ENCODE measurements around the gene ZDHHC24. TPM values are rescaled to one million over a fixed set of nuclear protein-coding genes. Genes with fewer than 3 reads are reported as not detected.

Gene ZDHHC24
- total and polyA plus RNA-seq, 2 experiments from 2014 or later, result 5.6 to 13.1 TPM

DNA sequence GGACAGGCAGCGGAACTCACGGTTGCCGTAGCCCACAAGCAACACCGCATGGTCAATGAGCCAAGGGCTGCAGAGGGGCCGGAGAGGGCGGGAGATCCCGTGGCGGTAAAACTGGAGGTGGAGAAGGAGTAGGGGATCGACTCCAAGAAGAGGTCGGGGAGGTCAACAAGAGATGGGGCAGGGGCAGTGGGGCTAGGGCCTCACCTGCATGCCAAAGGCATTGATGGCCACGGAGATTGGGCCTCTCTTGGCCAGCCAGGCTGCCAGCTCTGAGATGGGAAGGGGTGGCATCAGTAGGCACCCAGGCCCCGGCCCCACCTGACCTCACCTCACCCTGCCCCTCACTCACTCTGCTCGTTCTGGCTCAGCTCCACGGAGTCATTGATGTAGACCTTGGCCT, 18.7 kb upstream of the ZDHHC24 start:
- Histone ChIP-seq H3F3A (replicated peaks; ENCODE audit: low read depth) (peaks cover 6% of the 10 kb centered on the region; the same call in 1 of the 2 replicates), H3K4me1 (ENCODE audit: insufficient read depth) (peaks cover 4% of the 10 kb centered on the region), H3K27me3 (ENCODE audit: insufficient read depth) (peaks cover 6% of the 10 kb centered on the region; the same call in 1 of the 2 replicates), H4K20me1 (replicated peaks; ENCODE audit: insufficient read depth) (no peaks in the 10 kb centered on the region), H3K4me2 (no peak overlapping the region), H3K79me2 (replicated peaks; ENCODE audit: insufficient read depth) (no peaks in the 10 kb centered on the region), H3K4me3 (no peak overlapping the region), H3K9me2 (ENCODE audit: insufficient read depth) (no peaks in the 10 kb centered on the region), H3K36me3 (ENCODE audit: insufficient read depth) (no peaks in the 10 kb centered on the region), H3K27ac (ENCODE audit: low read depth) (no peak overlapping the region), H2AFZ (no peak overlapping the region)
- Mint-ChIP-seq H3K9me3 (peaks cover 6% of the 10 kb centered on the region; the same call in 2 of the 3 replicates), H3K27me3 (ENCODE audit: insufficient read depth, low read depth, poor library complexity) (peaks cover 20% of the 10 kb centered on the region), H3K4me1 (peaks cover 5% of the 10 kb centered on the region; the same call in 1 of the 3 replicates), H3K4me3 (no peak overlapping the region), H3K36me3 (ENCODE audit: low read depth) (peaks cover 8% of the 10 kb centered on the region; the same call in 2 of the 3 replicates), H3K27ac (no peak overlapping the region)
- TF ChIP-seq, protein P1, sequence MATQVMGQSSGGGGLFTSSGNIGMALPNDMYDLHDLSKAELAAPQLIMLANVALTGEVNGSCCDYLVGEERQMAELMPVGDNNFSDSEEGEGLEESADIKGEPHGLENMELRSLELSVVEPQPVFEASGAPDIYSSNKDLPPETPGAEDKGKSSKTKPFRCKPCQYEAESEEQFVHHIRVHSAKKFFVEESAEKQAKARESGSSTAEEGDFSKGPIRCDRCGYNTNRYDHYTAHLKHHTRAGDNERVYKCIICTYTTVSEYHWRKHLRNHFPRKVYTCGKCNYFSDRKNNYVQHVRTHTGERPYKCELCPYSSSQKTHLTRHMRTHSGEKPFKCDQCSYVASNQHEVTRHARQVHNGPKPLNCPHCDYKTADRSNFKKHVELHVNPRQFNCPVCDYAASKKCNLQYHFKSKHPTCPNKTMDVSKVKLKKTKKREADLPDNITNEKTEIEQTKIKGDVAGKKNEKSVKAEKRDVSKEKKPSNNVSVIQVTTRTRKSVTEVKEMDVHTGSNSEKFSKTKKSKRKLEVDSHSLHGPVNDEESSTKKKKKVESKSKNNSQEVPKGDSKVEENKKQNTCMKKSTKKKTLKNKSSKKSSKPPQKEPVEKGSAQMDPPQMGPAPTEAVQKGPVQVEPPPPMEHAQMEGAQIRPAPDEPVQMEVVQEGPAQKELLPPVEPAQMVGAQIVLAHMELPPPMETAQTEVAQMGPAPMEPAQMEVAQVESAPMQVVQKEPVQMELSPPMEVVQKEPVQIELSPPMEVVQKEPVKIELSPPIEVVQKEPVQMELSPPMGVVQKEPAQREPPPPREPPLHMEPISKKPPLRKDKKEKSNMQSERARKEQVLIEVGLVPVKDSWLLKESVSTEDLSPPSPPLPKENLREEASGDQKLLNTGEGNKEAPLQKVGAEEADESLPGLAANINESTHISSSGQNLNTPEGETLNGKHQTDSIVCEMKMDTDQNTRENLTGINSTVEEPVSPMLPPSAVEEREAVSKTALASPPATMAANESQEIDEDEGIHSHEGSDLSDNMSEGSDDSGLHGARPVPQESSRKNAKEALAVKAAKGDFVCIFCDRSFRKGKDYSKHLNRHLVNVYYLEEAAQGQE (IDR thresholded peaks at IDR 0.05; ENCODE audit: unreplicated experiment), result no peak
- TF ChIP-seq, protein P2, sequence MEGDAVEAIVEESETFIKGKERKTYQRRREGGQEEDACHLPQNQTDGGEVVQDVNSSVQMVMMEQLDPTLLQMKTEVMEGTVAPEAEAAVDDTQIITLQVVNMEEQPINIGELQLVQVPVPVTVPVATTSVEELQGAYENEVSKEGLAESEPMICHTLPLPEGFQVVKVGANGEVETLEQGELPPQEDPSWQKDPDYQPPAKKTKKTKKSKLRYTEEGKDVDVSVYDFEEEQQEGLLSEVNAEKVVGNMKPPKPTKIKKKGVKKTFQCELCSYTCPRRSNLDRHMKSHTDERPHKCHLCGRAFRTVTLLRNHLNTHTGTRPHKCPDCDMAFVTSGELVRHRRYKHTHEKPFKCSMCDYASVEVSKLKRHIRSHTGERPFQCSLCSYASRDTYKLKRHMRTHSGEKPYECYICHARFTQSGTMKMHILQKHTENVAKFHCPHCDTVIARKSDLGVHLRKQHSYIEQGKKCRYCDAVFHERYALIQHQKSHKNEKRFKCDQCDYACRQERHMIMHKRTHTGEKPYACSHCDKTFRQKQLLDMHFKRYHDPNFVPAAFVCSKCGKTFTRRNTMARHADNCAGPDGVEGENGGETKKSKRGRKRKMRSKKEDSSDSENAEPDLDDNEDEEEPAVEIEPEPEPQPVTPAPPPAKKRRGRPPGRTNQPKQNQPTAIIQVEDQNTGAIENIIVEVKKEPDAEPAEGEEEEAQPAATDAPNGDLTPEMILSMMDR (conservative IDR thresholded peaks at IDR 0.05; ENCODE audit: low read depth in 2 of 2), result no peak
- TF ChIP-seq, protein P3, sequence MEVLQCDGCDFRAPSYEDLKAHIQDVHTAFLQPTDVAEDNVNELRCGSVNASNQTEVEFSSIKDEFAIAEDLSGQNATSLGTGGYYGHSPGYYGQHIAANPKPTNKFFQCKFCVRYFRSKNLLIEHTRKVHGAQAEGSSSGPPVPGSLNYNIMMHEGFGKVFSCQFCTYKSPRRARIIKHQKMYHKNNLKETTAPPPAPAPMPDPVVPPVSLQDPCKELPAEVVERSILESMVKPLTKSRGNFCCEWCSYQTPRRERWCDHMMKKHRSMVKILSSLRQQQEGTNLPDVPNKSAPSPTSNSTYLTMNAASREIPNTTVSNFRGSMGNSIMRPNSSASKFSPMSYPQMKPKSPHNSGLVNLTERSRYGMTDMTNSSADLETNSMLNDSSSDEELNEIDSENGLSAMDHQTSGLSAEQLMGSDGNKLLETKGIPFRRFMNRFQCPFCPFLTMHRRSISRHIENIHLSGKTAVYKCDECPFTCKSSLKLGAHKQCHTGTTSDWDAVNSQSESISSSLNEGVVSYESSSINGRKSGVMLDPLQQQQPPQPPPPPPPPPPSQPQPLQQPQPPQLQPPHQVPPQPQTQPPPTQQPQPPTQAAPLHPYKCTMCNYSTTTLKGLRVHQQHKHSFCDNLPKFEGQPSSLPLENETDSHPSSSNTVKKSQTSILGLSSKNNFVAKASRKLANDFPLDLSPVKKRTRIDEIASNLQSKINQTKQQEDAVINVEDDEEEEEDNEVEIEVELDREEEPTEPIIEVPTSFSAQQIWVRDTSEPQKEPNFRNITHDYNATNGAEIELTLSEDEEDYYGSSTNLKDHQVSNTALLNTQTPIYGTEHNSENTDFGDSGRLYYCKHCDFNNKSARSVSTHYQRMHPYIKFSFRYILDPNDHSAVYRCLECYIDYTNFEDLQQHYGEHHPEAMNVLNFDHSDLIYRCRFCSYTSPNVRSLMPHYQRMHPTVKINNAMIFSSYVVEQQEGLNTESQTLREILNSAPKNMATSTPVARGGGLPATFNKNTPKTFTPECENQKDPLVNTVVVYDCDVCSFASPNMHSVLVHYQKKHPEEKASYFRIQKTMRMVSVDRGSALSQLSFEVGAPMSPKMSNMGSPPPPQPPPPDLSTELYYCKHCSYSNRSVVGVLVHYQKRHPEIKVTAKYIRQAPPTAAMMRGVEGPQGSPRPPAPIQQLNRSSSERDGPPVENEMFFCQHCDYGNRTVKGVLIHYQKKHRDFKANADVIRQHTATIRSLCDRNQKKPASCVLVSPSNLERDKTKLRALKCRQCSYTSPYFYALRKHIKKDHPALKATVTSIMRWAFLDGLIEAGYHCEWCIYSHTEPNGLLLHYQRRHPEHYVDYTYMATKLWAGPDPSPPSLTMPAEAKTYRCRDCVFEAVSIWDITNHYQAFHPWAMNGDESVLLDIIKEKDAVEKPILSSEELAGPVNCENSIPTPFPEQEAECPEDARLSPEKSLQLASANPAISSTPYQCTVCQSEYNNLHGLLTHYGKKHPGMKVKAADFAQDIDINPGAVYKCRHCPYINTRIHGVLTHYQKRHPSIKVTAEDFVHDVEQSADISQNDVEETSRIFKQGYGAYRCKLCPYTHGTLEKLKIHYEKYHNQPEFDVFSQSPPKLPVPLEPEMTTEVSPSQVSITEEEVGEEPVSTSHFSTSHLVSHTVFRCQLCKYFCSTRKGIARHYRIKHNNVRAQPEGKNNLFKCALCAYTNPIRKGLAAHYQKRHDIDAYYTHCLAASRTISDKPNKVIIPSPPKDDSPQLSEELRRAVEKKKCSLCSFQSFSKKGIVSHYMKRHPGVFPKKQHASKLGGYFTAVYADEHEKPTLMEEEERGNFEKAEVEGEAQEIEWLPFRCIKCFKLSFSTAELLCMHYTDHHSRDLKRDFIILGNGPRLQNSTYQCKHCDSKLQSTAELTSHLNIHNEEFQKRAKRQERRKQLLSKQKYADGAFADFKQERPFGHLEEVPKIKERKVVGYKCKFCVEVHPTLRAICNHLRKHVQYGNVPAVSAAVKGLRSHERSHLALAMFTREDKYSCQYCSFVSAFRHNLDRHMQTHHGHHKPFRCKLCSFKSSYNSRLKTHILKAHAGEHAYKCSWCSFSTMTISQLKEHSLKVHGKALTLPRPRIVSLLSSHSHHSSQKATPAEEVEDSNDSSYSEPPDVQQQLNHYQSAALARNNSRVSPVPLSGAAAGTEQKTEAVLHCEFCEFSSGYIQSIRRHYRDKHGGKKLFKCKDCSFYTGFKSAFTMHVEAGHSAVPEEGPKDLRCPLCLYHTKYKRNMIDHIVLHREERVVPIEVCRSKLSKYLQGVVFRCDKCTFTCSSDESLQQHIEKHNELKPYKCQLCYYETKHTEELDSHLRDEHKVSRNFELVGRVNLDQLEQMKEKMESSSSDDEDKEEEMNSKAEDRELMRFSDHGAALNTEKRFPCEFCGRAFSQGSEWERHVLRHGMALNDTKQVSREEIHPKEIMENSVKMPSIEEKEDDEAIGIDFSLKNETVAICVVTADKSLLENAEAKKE (CRISPR knock-in tag; IDR thresholded peaks at IDR 0.05), result no peak
- TF ChIP-seq NANOG (IDR thresholded peaks at IDR 0.05; ENCODE audit: borderline replicate concordance) (no peak), EZH2phosphoT487 (IDR thresholded peaks at IDR 0.05; ENCODE audit: unreplicated experiment) (no peak), ZNF114 (CRISPR knock-in tag; IDR thresholded peaks at IDR 0.05) (no peak), EZH2 (IDR thresholded peaks at IDR 0.05; ENCODE audit: low read depth, unreplicated experiment) (no peak), POLR2AphosphoS5 (IDR thresholded peaks at IDR 0.05; ENCODE audit: low read depth) (no peak), JUNB (IDR thresholded peaks at IDR 0.05; ENCODE audit: unreplicated experiment) (no peak), CREB1 (CRISPR knock-in tag; IDR thresholded peaks at IDR 0.05; ENCODE audit: low read depth) (no peak), ZNF331 (CRISPR knock-in tag; IDR thresholded peaks at IDR 0.05; ENCODE audit: low read depth) (no peak), STAT1 (IDR thresholded peaks at IDR 0.05; ENCODE audit: unreplicated experiment) (no peak)
- TF ChIP-seq, protein P4, sequence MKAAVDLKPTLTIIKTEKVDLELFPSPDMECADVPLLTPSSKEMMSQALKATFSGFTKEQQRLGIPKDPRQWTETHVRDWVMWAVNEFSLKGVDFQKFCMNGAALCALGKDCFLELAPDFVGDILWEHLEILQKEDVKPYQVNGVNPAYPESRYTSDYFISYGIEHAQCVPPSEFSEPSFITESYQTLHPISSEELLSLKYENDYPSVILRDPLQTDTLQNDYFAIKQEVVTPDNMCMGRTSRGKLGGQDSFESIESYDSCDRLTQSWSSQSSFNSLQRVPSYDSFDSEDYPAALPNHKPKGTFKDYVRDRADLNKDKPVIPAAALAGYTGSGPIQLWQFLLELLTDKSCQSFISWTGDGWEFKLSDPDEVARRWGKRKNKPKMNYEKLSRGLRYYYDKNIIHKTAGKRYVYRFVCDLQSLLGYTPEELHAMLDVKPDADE (IDR thresholded peaks at IDR 0.05), result no peak
- ATAC-seq (no peak), DNase-seq (ENCODE audit: low spot score) (no peak)
